H9 (cell line): ENCODE results near the gene ACAP1. TPM values are rescaled to one million over a fixed set of nuclear protein-coding genes. Genes with fewer than 3 reads are reported as not detected.

Experiments
- DNase-seq: peaks from one replicate; pipeline ENCODE4 v3.0.0-alpha.2; 2017
- H2AFZ ChIP-seq: one replicate; pipeline ENCODE4 v1.6.1; 2013; ENCODE audit warnings: mild to moderate bottlenecking, low read length, control low read depth, moderate library complexity
- H2AK5ac ChIP-seq: 2 replicates; pipeline ENCODE4 v1.6.1; 2013; ENCODE audit warnings: low read length, control low read depth, mixed read lengths; ENCODE audit not compliant: insufficient read length
- H2BK120ac ChIP-seq: one replicate; pipeline ENCODE4 v1.6.1; 2013; ENCODE audit warnings: low read depth, mild to moderate bottlenecking, low read length, control low read depth, inconsistent platforms; ENCODE audit not compliant: poor library complexity, severe bottlenecking
- H2BK12ac ChIP-seq: 2 replicates; pipeline ENCODE4 v1.6.1; 2013; ENCODE audit warnings: low read length, control low read depth, mixed read lengths, low read depth; ENCODE audit not compliant: insufficient read length
- H2BK15ac ChIP-seq: 2 replicates; pipeline ENCODE4 v1.6.1; 2013; ENCODE audit warnings: low read depth, low read length, control low read depth
- H2BK20ac ChIP-seq: one replicate; pipeline ENCODE4 v1.6.1; 2013; ENCODE audit warnings: low read depth, mild to moderate bottlenecking, low read length, control low read depth, inconsistent platforms; ENCODE audit not compliant: poor library complexity, severe bottlenecking
- H2BK5ac ChIP-seq: 2 replicates; pipeline ENCODE4 v1.6.1; 2013; ENCODE audit warnings: low read length, control low read depth, mixed read lengths; ENCODE audit not compliant: insufficient read length
- H3K14ac ChIP-seq: 2 replicates; pipeline ENCODE4 v1.6.1; 2013; ENCODE audit warnings: low read length, control low read depth; ENCODE audit not compliant: insufficient read depth
- H3K18ac ChIP-seq: 2 replicates; pipeline ENCODE4 v1.6.1; 2013; ENCODE audit warnings: low read depth, mild to moderate bottlenecking, mixed read lengths, low read length, control low read depth; ENCODE audit not compliant: insufficient read length
- H3K23ac ChIP-seq: 2 replicates; pipeline ENCODE4 v1.6.1; 2013; ENCODE audit warnings: low read length, control low read depth, mixed read lengths, low read depth; ENCODE audit not compliant: insufficient read length
- H3K23me2 ChIP-seq: 2 replicates; pipeline ENCODE4 v1.6.1; 2013; ENCODE audit warnings: low read depth, mild to moderate bottlenecking, mixed read lengths, low read length, control low read depth; ENCODE audit not compliant: insufficient read length, poor library complexity, severe bottlenecking
- H3K27ac ChIP-seq: 2 replicates; pipeline ENCODE4 v1.5.1; 2013; ENCODE audit warnings: low read length, control low read depth, mixed read lengths, low read depth; ENCODE audit not compliant: insufficient read length
- H3K27me3 ChIP-seq: 2 replicates; pipeline ENCODE4 v1.6.1; 2013; ENCODE audit warnings: low read length, control low read depth, inconsistent platforms; ENCODE audit not compliant: insufficient read depth
- H3K4ac ChIP-seq: 2 replicates; pipeline ENCODE4 v1.6.1; 2013; ENCODE audit warnings: low read depth, mild to moderate bottlenecking, control low read depth, inconsistent platforms, low read length, moderate library complexity
- H3K4me1 ChIP-seq: 2 replicates; pipeline ENCODE4 v1.6.1; 2013; ENCODE audit warnings: low read length, control low read depth, inconsistent platforms; ENCODE audit not compliant: insufficient read depth
- H3K4me2 ChIP-seq: 2 replicates; pipeline ENCODE4 v1.6.1; 2013; ENCODE audit warnings: low read length, control low read depth, mixed read lengths; ENCODE audit not compliant: insufficient read length, insufficient read depth
- H3K56ac ChIP-seq: 2 replicates; pipeline ENCODE4 v1.6.1; 2013; ENCODE audit warnings: low read depth, mild to moderate bottlenecking, mixed read lengths, low read length, control low read depth; ENCODE audit not compliant: insufficient read length
- H3K79me1 ChIP-seq: 2 replicates; pipeline ENCODE4 v1.6.1; 2013; ENCODE audit warnings: low read depth, mild to moderate bottlenecking, moderate library complexity, low read length, control low read depth, inconsistent platforms; ENCODE audit not compliant: insufficient read depth, poor library complexity, severe bottlenecking
- H3K79me2 ChIP-seq: 2 replicates; pipeline ENCODE4 v1.6.1; 2013; ENCODE audit warnings: low read length, control low read depth, inconsistent platforms; ENCODE audit not compliant: insufficient read depth
- H3K9ac ChIP-seq: 2 replicates; pipeline ENCODE4 v1.6.1; 2013; ENCODE audit warnings: low read length, control low read depth, mixed read lengths; ENCODE audit not compliant: insufficient read length; ENCODE audit errors: extremely low read depth
- H3K9me3 ChIP-seq: one replicate; pipeline ENCODE4 v1.6.1; 2013; ENCODE audit warnings: low read depth, low read length, inconsistent platforms; ENCODE audit not compliant: control insufficient read depth
- H3T11ph ChIP-seq: one replicate; pipeline ENCODE4 v1.6.1; 2013; ENCODE audit warnings: mild to moderate bottlenecking, low read length, control low read depth, inconsistent platforms
- H4K20me1 ChIP-seq: one replicate; pipeline ENCODE4 v1.6.1; 2013; ENCODE audit not compliant: control insufficient read depth, insufficient read length, insufficient read depth
- H4K5ac ChIP-seq: 2 replicates; pipeline ENCODE4 v1.6.1; 2013; ENCODE audit warnings: low read depth, mild to moderate bottlenecking, mixed read lengths, low read length, control low read depth; ENCODE audit not compliant: insufficient read length
- H4K8ac ChIP-seq: replicated peaks from 2 replicates; pipeline ENCODE4 v1.6.1; 2013; ENCODE audit warnings: low read length, control low read depth, mixed read lengths, low read depth; ENCODE audit not compliant: insufficient read length
- H4K91ac ChIP-seq: 2 replicates; pipeline ENCODE4 v1.6.1; 2013; ENCODE audit warnings: low read depth, mild to moderate bottlenecking, moderate library complexity, mixed read lengths, low read length, control low read depth; ENCODE audit not compliant: insufficient read length
- H3K27ac Mint-ChIP-seq, 3 experiments: 2 replicates in 2 of 3; 3 replicates in 1 of 3; pipeline ENCODE4 v1.8.0; 2020 to 2021; ENCODE audit warnings: mixed read lengths in 3 of 3, mild to moderate bottlenecking in 1 of 3, moderate library complexity in 1 of 3
- H3K27me3 Mint-ChIP-seq: 2 replicates; pipeline ENCODE4 v1.8.0; 2021; ENCODE audit warnings: low read depth, mild to moderate bottlenecking, moderate library complexity, mixed read lengths
- H3K36me3 Mint-ChIP-seq, 3 experiments: 2 replicates in 2 of 3; 3 replicates in 1 of 3; pipeline ENCODE4 v1.8.0; 2020 to 2021; ENCODE audit warnings: low read depth in 3 of 3, mixed read lengths in 3 of 3; ENCODE audit not compliant: insufficient read depth in 1 of 3
- H3K4me1 Mint-ChIP-seq, 2 experiments: 2 replicates each; pipeline ENCODE4 v1.8.0; 2020; ENCODE audit warnings: mixed read lengths in 2 of 2
- H3K4me3 Mint-ChIP-seq, 2 experiments: 2 replicates in 1 of 2; 3 replicates in 1 of 2; pipeline ENCODE4 v1.8.0; 2020 to 2021; ENCODE audit warnings: mild to moderate bottlenecking in 2 of 2, mixed read lengths in 2 of 2, moderate library complexity in 1 of 2
- H3K9me3 Mint-ChIP-seq, 2 experiments: 2 replicates in 1 of 2; 3 replicates in 1 of 2; pipeline ENCODE4 v1.8.0; 2020; ENCODE audit warnings: mild to moderate bottlenecking in 2 of 2, mixed read lengths in 2 of 2, moderate library complexity in 1 of 2
- WGBS: extraction: QIAGEN DNeasy Blood & Tissue Kit; methylation state at CpG from one replicate; pipeline ENCODE4 v1.1.7; 2013; ENCODE audit warnings: missing lambda C conversion rate, low lambda C conversion rate, mixed read lengths; ENCODE audit not compliant: insufficient read length; ENCODE audit errors: extremely low coverage; 5-methylcytosine and 5-hydroxymethylcytosine counted together
- total RNA-seq: library from RNA; stranded (reverse); gene quantifications from 2 replicates; pipeline ENCODE4 v1.2.1, GENCODE V29; 2021
- TF ChIP-seq, protein P1 (sequence below): fragments of 200-600 bp; sonication (generic); conservative IDR thresholded peaks from 3 replicates; pipeline ENCODE4 v1.8.0; 2021; ENCODE audit warnings: antibody characterized with exemption, mild to moderate bottlenecking

ACAP1 gene
- total RNA-seq, 1 experiment from 2014 or later: 18.2 TPM

DNA sequence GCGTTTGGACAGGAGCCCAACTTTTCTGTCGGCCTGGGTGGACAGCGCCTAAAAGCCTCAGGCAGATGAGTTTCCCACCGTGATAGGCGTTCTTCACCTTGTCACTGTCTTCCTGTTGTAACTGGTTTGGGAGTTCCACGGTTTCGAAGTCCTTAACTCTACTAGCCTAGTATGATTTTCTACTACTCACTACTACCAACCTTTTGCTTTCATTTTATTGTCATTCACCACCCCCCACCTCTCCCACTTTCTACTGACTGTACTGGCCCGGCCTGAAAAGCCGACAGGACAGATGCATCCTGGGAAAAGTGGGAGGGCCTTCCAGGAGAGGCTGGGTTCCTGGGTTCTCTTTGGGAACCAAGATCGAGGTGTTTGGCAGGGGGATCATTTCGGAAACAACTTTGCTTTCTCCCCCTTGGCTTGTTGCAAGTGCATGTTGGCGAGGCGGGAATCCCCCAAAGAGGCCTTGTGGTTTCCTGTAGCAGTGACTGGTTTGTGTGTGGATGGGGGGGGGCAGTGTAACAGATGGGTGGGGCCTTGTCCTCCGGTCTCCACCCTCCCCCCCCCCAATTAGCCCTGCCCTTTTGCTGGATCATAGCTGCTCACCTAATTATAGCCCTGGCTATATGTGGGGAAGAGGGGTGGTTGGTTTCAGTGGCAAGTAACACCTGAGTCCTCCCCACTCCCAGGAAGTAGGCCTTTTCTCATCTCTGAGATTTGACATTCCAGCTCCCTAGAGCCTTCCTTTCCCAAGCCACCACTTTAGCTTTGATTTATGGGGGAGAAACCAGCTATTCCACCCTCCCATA lies 27.5 kb upstream of the ACAP1 start:
- no peaks in the 10 kb centered on the region for H3K9me3 ChIP-seq
- peak; percentile 87 for DNase-seq
- H2BK120ac ChIP-seq: no peak overlapping the region
- H3K27ac ChIP-seq: peak overlapping the region; percentile 72
- no peak overlapping the region for H2BK5ac ChIP-seq
- no CpG with 5 or more reads among the region's 14 CpGs for WGBS
- H3K18ac ChIP-seq: peak overlapping the region; percentile 77
- no peaks in the 10 kb centered on the region for H3K27me3 ChIP-seq
- no peak overlapping the region for H3T11ph ChIP-seq
- H3K27me3 Mint-ChIP-seq: no peaks in the 10 kb centered on the region; the same call in none of the 2 replicates
- no peak overlapping the region for H2AK5ac ChIP-seq
- no peak overlapping the region for H2BK20ac ChIP-seq
- H3K4ac ChIP-seq: peak overlapping the region; percentile 51; the same call in 1 of the 2 replicates
- peaks cover 27 to 35% of the 10 kb centered on the region in 2 experiments for H3K4me1 Mint-ChIP-seq
- no peak overlapping the region for H4K8ac ChIP-seq
- H3K36me3 Mint-ChIP-seq: peaks cover 47 to 57% (median 48%) of the 10 kb centered on the region in 3 experiments
- no peak overlapping the region for H3K56ac ChIP-seq
- no peaks in the 10 kb centered on the region for H4K20me1 ChIP-seq
- H4K91ac ChIP-seq: peak overlapping the region; percentile 65
- TF ChIP-seq, protein P1, sequence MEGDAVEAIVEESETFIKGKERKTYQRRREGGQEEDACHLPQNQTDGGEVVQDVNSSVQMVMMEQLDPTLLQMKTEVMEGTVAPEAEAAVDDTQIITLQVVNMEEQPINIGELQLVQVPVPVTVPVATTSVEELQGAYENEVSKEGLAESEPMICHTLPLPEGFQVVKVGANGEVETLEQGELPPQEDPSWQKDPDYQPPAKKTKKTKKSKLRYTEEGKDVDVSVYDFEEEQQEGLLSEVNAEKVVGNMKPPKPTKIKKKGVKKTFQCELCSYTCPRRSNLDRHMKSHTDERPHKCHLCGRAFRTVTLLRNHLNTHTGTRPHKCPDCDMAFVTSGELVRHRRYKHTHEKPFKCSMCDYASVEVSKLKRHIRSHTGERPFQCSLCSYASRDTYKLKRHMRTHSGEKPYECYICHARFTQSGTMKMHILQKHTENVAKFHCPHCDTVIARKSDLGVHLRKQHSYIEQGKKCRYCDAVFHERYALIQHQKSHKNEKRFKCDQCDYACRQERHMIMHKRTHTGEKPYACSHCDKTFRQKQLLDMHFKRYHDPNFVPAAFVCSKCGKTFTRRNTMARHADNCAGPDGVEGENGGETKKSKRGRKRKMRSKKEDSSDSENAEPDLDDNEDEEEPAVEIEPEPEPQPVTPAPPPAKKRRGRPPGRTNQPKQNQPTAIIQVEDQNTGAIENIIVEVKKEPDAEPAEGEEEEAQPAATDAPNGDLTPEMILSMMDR: no peak
- peak overlapping the region; percentile 93 to 94 for H3K4me3 Mint-ChIP-seq
- no peaks in the 10 kb centered on the region for H3K79me1 ChIP-seq
- H4K5ac ChIP-seq: no peak overlapping the region
- H3K79me2 ChIP-seq: peaks cover 21% of the 10 kb centered on the region
- H2BK12ac ChIP-seq: no peak overlapping the region
- H3K9me3 Mint-ChIP-seq: peaks cover 0 to 6% of the 10 kb centered on the region in 2 experiments; a peak in 1 of 5 replicates
- peak overlapping the region; percentile 84 for H3K9ac ChIP-seq
- no peak overlapping the region for H3K23ac ChIP-seq
- H2AFZ ChIP-seq: no peak overlapping the region
- H2BK15ac ChIP-seq: no peak overlapping the region; the same call in 1 of the 2 replicates
- H3K4me2 ChIP-seq: peak overlapping the region; percentile 81
- peak overlapping the region; percentile 95 to 97 (median 96) for H3K27ac Mint-ChIP-seq
- H3K4me1 ChIP-seq: peaks cover 2% of the 10 kb centered on the region; the same call in 1 of the 2 replicates
- peak overlapping the region; percentile 78 for H3K14ac ChIP-seq
- peaks cover 9% of the 10 kb centered on the region for H3K23me2 ChIP-seq
